SK-N-MC (cell line): Measurements from ENCODE around the gene DUS3L.

ENCODE experiments used
- EZH2 ChIP-seq: fragments of 200-600 bp; sonication (generic); IDR thresholded peaks from one replicate; pipeline ENCODE4 v1.6.1; 2017; ENCODE audit warnings: antibody characterized with exemption
- FOXP2 ChIP-seq: optimal IDR thresholded peaks from 2 replicates; pipeline ENCODE3; 2011; ENCODE audit warnings: mild to moderate bottlenecking, moderate library complexity; ENCODE audit not compliant: insufficient read depth; ENCODE audit errors: extremely low read length, control extremely low read depth
- POLR2AphosphoS5 ChIP-seq: IDR thresholded peaks from 2 replicates; pipeline ENCODE4 v1.6.1; 2012; ENCODE audit warnings: mild to moderate bottlenecking, low read depth, low read length, borderline replicate concordance

- TF ChIP-seq EZH2: no peak
- TF ChIP-seq FOXP2: no peak
- no peak for TF ChIP-seq POLR2AphosphoS5
These were observed 5.5 kb downstream of the DUS3L start for GRCh38 chr19:5785423-5785822.
